ENCODE data around the gene CCZ1B. TPM values are rescaled to one million over a fixed set of nuclear protein-coding genes. Genes with fewer than 3 reads are reported as not detected.

The CCZ1B gene
- 61.4 and 65.9 TPM in 2 replicates for total RNA-seq

GRCh38 chr7:6826151-6826550 is at the start of gene CCZ1B:
Gene CCZ1B, minus strand, starts transcription at chr7:6826275. Its CDS starts 78 bp downstream, at chr7:6826197.

GRCh38 chr7:6753964-6754363 is 72.1 kb downstream of the CCZ1B start, which contains the start of gene RSPH10B2:
Gene RSPH10B2, plus strand, starts transcription at chr7:6754103. Its CDS starts 3,575 bp downstream, at chr7:6757678.

Other genes with a start within 250 kb of the CCZ1B start
- 33.0 and 37.7 TPM in 2 replicates for gene ZDHHC4, start 248.8 kb downstream of the CCZ1B start, total RNA-seq
- gene INTS15, start 236.3 kb downstream of the CCZ1B start, total RNA-seq = 9.1 and 11.2 TPM in 2 replicates
- gene ZNF853, start 210.7 kb downstream of the CCZ1B start, total RNA-seq = 0.15 and 0.97 TPM in 2 replicates
- 11.1 and 12.3 TPM in 2 replicates for gene ZNF316, start 189.0 kb downstream of the CCZ1B start, total RNA-seq
- gene ZNF12, start 119.3 kb downstream of the CCZ1B start, total RNA-seq = 11.7 and 13.4 TPM in 2 replicates
- 0.15 TPM in 1 of 2 replicates, not detected in the other for gene RSPH10B2, start 72.2 kb downstream of the CCZ1B start, total RNA-seq